SU-DHL-6 (cell line): ENCODE results near the gene RRP15.

Source experiments
- H2AFZ ChIP-seq: fragments of 200-600 bp; sonication (generic); 2 replicates; pipeline ENCODE4 v1.6.1; 2014; ENCODE audit warnings: low read depth, mild to moderate bottlenecking, moderate library complexity, mixed read lengths, antibody characterized with exemption, low read length; ENCODE audit not compliant: severe bottlenecking
- H3F3A ChIP-seq: fragments of 200-600 bp; shearing (Covaris generic); 2 replicates; pipeline ENCODE4 v1.6.0; 2016; ENCODE audit warnings: antibody characterized with exemption, mild to moderate bottlenecking; ENCODE audit not compliant: insufficient read depth
- H3K27ac ChIP-seq: fragments of 200-600 bp; sonication (generic); 2 replicates; pipeline ENCODE4 v1.5.1; 2016; ENCODE audit warnings: low read depth, mild to moderate bottlenecking, low read length, moderate library complexity, mixed read lengths
- H3K27me3 ChIP-seq: fragments of 200-600 bp; sonication (generic), shearing (Covaris generic); 2 replicates; pipeline ENCODE4 v1.6.0; 2014; ENCODE audit warnings: mild to moderate bottlenecking, low read length
- H3K36me3 ChIP-seq: fragments of 200-600 bp; sonication (generic); 2 replicates; pipeline ENCODE4 v1.6.1; 2014; ENCODE audit warnings: mild to moderate bottlenecking, low read length, mixed read lengths
- H3K4me2 ChIP-seq: fragments of 300-600, 200-600 bp; shearing (Covaris generic), sonication (generic); 2 replicates; pipeline ENCODE4 v1.6.0; 2014; ENCODE audit warnings: low read length, low read depth, mild to moderate bottlenecking; ENCODE audit not compliant: poor library complexity, severe bottlenecking
- H3K4me3 ChIP-seq: fragments of 200-600 bp; sonication (generic); 2 replicates; pipeline ENCODE4 v1.5.1; 2014; ENCODE audit warnings: antibody characterized with exemption, low read length, mild to moderate bottlenecking, mixed read lengths; ENCODE audit not compliant: insufficient read depth, poor library complexity, severe bottlenecking
- H3K79me2 ChIP-seq: fragments of 200-600 bp; sonication (generic); 2 replicates; pipeline ENCODE4 v1.6.1; 2014; ENCODE audit warnings: mild to moderate bottlenecking, low read length, moderate library complexity; ENCODE audit not compliant: insufficient read depth
- H3K9ac ChIP-seq: fragments of 200-600 bp; sonication (generic); 2 replicates; pipeline ENCODE4 v1.7.0; 2014; ENCODE audit warnings: mild to moderate bottlenecking, low read length
- H3K9me2 ChIP-seq: fragments of 200-600 bp; sonication (generic); replicated peaks from 2 replicates; pipeline ENCODE4 v1.6.1; 2014; ENCODE audit warnings: low read length; ENCODE audit not compliant: insufficient read depth
- H3K9me3 ChIP-seq: fragments of 200-600 bp; sonication (generic); 2 replicates; pipeline ENCODE4 v1.6.1; 2014; ENCODE audit warnings: low read length, mixed read lengths; ENCODE audit not compliant: insufficient read depth
- H4K20me1 ChIP-seq: fragments of 200-600 bp; sonication (generic); 2 replicates; pipeline ENCODE4 v1.6.1; 2014; ENCODE audit warnings: low read depth, mild to moderate bottlenecking, antibody characterized with exemption, low read length, moderate library complexity, mixed read lengths
- EZH2phosphoT487 ChIP-seq: fragments of 200-600 bp; sonication (generic), shearing (Covaris generic); conservative IDR thresholded peaks from 2 replicates; pipeline ENCODE4 v1.6.1; 2018; ENCODE audit warnings: mild to moderate bottlenecking, antibody characterized with exemption, low read length, moderate library complexity, mixed read lengths
- TF ChIP-seq, protein P1 (sequence below): fragments of 200-600 bp; sonication (generic); IDR thresholded peaks from one replicate; pipeline ENCODE4 v1.5.1; 2017; ENCODE audit warnings: antibody characterized with exemption, mild to moderate bottlenecking, low read length, moderate library complexity; ENCODE audit not compliant: insufficient read depth, poor library complexity, severe bottlenecking

The RRP15 gene

GRCh38 chr1:218349348-218350034 lies 64.4 kb downstream of the RRP15 start:
- no peak overlapping the region for H2AFZ ChIP-seq
- no peak overlapping the region for H3K27ac ChIP-seq
- H3K9ac ChIP-seq, result no peak overlapping the region
- H3K36me3 ChIP-seq, result no peaks in the 10 kb centered on the region
- H3F3A ChIP-seq, result no peaks in the 10 kb centered on the region
- no peaks in the 10 kb centered on the region for H3K79me2 ChIP-seq
- TF ChIP-seq EZH2phosphoT487, result no peak
- TF ChIP-seq, protein P1, sequence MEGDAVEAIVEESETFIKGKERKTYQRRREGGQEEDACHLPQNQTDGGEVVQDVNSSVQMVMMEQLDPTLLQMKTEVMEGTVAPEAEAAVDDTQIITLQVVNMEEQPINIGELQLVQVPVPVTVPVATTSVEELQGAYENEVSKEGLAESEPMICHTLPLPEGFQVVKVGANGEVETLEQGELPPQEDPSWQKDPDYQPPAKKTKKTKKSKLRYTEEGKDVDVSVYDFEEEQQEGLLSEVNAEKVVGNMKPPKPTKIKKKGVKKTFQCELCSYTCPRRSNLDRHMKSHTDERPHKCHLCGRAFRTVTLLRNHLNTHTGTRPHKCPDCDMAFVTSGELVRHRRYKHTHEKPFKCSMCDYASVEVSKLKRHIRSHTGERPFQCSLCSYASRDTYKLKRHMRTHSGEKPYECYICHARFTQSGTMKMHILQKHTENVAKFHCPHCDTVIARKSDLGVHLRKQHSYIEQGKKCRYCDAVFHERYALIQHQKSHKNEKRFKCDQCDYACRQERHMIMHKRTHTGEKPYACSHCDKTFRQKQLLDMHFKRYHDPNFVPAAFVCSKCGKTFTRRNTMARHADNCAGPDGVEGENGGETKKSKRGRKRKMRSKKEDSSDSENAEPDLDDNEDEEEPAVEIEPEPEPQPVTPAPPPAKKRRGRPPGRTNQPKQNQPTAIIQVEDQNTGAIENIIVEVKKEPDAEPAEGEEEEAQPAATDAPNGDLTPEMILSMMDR, result no peak
- H3K27me3 ChIP-seq, result no peaks in the 10 kb centered on the region
- no peaks in the 10 kb centered on the region for H4K20me1 ChIP-seq
- no peaks in the 10 kb centered on the region for H3K9me2 ChIP-seq
- H3K4me2 ChIP-seq, result no peak overlapping the region
- no peaks in the 10 kb centered on the region for H3K9me3 ChIP-seq
- no peak overlapping the region for H3K4me3 ChIP-seq

DNA sequence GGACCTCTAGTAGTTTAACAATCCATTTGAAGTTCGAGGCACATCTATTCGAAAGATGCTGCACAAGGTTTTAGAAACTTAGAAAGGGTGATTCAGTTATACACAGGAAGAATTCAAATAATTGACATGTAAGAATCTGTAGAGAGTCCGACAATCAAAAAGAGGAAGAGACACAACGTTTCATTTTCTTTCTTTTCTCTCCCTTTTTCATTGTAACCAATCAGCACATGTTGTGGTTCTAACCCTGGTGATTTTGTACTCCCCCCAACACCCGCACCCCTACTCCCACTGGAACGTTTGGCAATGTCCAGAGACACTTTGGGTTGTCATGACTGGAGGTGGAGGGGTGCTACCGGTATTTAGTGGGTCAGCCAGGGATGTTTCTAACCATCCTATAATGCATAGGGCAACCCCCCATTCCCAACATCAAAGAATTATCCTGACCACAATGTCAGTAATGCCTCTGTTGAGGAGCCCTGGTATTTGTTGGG lies 65.0 kb downstream of the RRP15 start:
- Histone ChIP-seq H2AFZ (no peak overlapping the region), H3K9ac (no peak overlapping the region), H4K20me1 (no peaks in the 10 kb centered on the region), H3K79me2 (no peaks in the 10 kb centered on the region), H3K27ac (no peak overlapping the region), H3K36me3 (no peaks in the 10 kb centered on the region), H3K9me3 (no peaks in the 10 kb centered on the region), H3F3A (no peaks in the 10 kb centered on the region), H3K9me2 (no peaks in the 10 kb centered on the region), H3K4me3 (no peak overlapping the region), H3K4me2 (no peak overlapping the region), H3K27me3 (no peaks in the 10 kb centered on the region)
- TF ChIP-seq, protein P1, result no peak
- TF ChIP-seq EZH2phosphoT487, result no peak

DNA sequence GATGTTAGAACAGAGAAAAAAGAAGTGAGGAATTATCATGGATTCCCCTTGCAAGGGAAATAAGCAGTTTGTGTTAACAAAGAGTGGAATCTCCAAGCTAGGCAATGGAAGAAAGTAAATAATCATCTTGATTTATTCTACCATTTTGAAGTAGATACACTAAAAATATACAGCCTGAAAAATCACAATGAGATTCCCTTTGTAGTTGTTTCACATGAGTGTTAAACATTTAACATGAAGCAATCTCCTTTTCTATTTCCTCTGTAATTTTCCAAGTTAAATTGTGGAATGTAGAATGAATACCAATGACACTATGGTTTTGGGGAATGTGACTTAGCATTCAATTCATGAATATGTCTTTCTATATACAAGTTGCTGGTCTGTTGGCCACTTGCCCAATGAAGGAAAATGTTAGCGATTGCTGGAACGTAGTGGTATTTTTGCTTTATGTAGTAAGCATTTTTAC lies 65.7 kb downstream of the RRP15 start:
- Histone ChIP-seq H3K9me3 (no peaks in the 10 kb centered on the region), H3K9me2 (no peaks in the 10 kb centered on the region), H3F3A (no peaks in the 10 kb centered on the region), H3K36me3 (no peaks in the 10 kb centered on the region), H3K27ac (no peak overlapping the region), H3K9ac (no peak overlapping the region), H3K79me2 (no peaks in the 10 kb centered on the region), H2AFZ (no peak overlapping the region), H3K27me3 (no peaks in the 10 kb centered on the region), H3K4me3 (no peak overlapping the region), H3K4me2 (no peak overlapping the region), H4K20me1 (no peaks in the 10 kb centered on the region)
- TF ChIP-seq, protein P1, result no peak
